CD4-positive, alpha-beta T cell (primary cell): ENCODE results near the gene SCAMP5. TPM values are rescaled to one million over a fixed set of nuclear protein-coding genes. Genes with fewer than 3 reads are reported as not detected.

Experiments used
- ATAC-seq: fragments of 200-7000 bp; cut with Tn5 transposase; one replicate; pipeline ENCODE4 v1.10.0; 2022; ENCODE audit warnings: mild to moderate bottlenecking; ENCODE audit not compliant: poor library complexity
- CTCF ChIA-PET: fragments of 350-600 bp; sonication (Branson Sonifier 250); formaldehyde crosslinking; loops from one replicate; lab custom pipeline; 2021; ENCODE audit warnings: antibody characterized with exemption, inconsistent platforms; lab: Charles Lee
- POLR2A ChIA-PET: fragments of 350-600 bp; sonication (Branson Sonifier 250); formaldehyde crosslinking; loops from one replicate; lab custom pipeline; 2021; ENCODE audit warnings: antibody characterized with exemption, inconsistent platforms; lab: Charles Lee
- DNase-seq, 14 experiments: peaks; one replicate each; pipeline ENCODE4 v3.0.0-alpha.2; 2013 to 2020; ENCODE audit warnings: mixed read lengths in 2 of 14
- H3K27ac ChIP-seq, 2 donors: one replicate each; pipeline versions ENCODE4 v1.5.1 to v1.7.0; 2013; ENCODE audit warnings: low read length in 2 of 2, low read depth in 1 of 2, mild to moderate bottlenecking in 1 of 2
- H3K27me3 ChIP-seq, 2 experiments: 1 replicate in 1 of 2; 2 replicates in 1 of 2; pipeline versions ENCODE4 v1.6.1 to v1.7.0; 2013; ENCODE audit warnings: low read length in 2 of 2, control low read depth in 1 of 2, mild to moderate bottlenecking in 1 of 2, moderate library complexity in 1 of 2; ENCODE audit not compliant: insufficient read depth in 2 of 2, control insufficient read depth in 1 of 2
- H3K36me3 ChIP-seq: one replicate; pipeline ENCODE4 v1.6.1; 2013; ENCODE audit warnings: low read length, control low read depth; ENCODE audit not compliant: insufficient read depth
- H3K4me1 ChIP-seq: one replicate; pipeline ENCODE4 v1.6.1; 2013; ENCODE audit warnings: low read length, control low read depth; ENCODE audit not compliant: insufficient read depth
- H3K4me3 ChIP-seq: one replicate; pipeline ENCODE4 v1.5.1; 2013; ENCODE audit warnings: mild to moderate bottlenecking, low read length, moderate library complexity
- H3K9me3 ChIP-seq, 2 experiments: 1 replicate in 1 of 2; 2 replicates in 1 of 2; pipeline versions ENCODE4 v1.6.1 to v1.7.0; 2013; ENCODE audit warnings: low read length in 2 of 2, mild to moderate bottlenecking in 2 of 2, control low read depth in 1 of 2, moderate library complexity in 1 of 2; ENCODE audit not compliant: control insufficient read depth in 1 of 2, insufficient read depth in 1 of 2
- H3K27ac Mint-ChIP-seq: one replicate; pipeline ENCODE4 v1.8.0; 2020; ENCODE audit warnings: mixed read lengths
- H3K27me3 Mint-ChIP-seq: one replicate; pipeline ENCODE4 v1.8.0; 2021; ENCODE audit warnings: mixed read lengths
- H3K36me3 Mint-ChIP-seq: one replicate; pipeline ENCODE4 v1.8.0; 2021; ENCODE audit warnings: low read depth, mixed read lengths
- H3K4me1 Mint-ChIP-seq: one replicate; pipeline ENCODE4 v1.8.0; 2021; ENCODE audit warnings: low read depth, mixed read lengths
- H3K4me3 Mint-ChIP-seq: one replicate; pipeline ENCODE4 v1.8.0; 2020; ENCODE audit warnings: mild to moderate bottlenecking, mixed read lengths
- H3K9me3 Mint-ChIP-seq: one replicate; pipeline ENCODE4 v1.8.0; 2020; ENCODE audit warnings: mixed read lengths
- intact Hi-C, 2 experiments: fragments of 100-400 bp; cut with DNase I in 1 of 2; cut with micrococcal nuclease in 1 of 2; formaldehyde crosslinking; loops; one replicate each; pipeline versions ENCODE4 v1.15.1 to v1.9.0; 2023 to 2025; cut with DNase I, micrococcal nuclease
- total RNA-seq, 174 experiments: library from RNA in 2 of 174; stranded (reverse) in 2 of 174; gene quantifications; one replicate each; pipeline ENCODE4 v1.2.3 and lab custom pipeline; 2021 to 2026
- TF ChIP-seq, protein P1 (sequence below): fragments of 200-600 bp; IDR thresholded peaks from one replicate; pipeline ENCODE4 v1.8.0; 2022; ENCODE audit warnings: antibody characterized with exemption, mild to moderate bottlenecking

The SCAMP5 gene
- total RNA-seq, 2 experiments from 2014 or later, result 5.7 to 6.4 TPM

DNA sequence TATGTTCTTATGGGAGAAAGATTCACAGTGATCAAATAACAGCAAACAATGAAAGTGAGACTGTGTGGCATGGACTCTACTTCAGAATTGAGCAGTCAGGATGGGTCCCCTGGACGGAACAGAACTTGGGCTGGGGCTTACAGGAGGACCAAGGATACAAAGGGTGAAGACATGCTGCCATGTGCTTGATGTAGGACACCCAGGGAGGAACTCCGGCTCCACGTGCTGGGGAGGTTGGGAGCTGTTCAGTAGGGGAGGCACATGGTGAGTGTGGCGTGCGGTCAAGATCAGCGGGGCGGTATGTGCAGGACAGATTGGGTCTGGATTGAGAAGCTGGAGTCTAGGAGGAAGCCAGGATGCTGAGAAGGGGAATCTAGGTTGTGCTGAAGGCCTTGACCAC, 60.7 kb downstream of the SCAMP5 start:
- TF ChIP-seq, protein P1, sequence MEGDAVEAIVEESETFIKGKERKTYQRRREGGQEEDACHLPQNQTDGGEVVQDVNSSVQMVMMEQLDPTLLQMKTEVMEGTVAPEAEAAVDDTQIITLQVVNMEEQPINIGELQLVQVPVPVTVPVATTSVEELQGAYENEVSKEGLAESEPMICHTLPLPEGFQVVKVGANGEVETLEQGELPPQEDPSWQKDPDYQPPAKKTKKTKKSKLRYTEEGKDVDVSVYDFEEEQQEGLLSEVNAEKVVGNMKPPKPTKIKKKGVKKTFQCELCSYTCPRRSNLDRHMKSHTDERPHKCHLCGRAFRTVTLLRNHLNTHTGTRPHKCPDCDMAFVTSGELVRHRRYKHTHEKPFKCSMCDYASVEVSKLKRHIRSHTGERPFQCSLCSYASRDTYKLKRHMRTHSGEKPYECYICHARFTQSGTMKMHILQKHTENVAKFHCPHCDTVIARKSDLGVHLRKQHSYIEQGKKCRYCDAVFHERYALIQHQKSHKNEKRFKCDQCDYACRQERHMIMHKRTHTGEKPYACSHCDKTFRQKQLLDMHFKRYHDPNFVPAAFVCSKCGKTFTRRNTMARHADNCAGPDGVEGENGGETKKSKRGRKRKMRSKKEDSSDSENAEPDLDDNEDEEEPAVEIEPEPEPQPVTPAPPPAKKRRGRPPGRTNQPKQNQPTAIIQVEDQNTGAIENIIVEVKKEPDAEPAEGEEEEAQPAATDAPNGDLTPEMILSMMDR, result no peak
- H3K36me3 ChIP-seq, result no peaks in the 10 kb centered on the region
- H3K27me3 ChIP-seq, result no peaks in the 10 kb centered on the region
- Mint-ChIP-seq H3K4me3 (no peak overlapping the region), H3K36me3 (no peaks in the 10 kb centered on the region), H3K9me3 (no peaks in the 10 kb centered on the region), H3K27me3 (no peaks in the 10 kb centered on the region), H3K27ac (no peak overlapping the region), H3K4me1 (no peaks in the 10 kb centered on the region)
- H3K27ac ChIP-seq, result no peak overlapping the region
- H3K4me1 ChIP-seq, result no peaks in the 10 kb centered on the region
- ChIA-PET CTCF (no interaction called here), POLR2A (no interaction called here)
- intact Hi-C loops, result no loop called here
- DNase-seq, result no peak
- no peaks in the 10 kb centered on the region for H3K9me3 ChIP-seq
- no peak overlapping the region for H3K4me3 ChIP-seq
- no peak for ATAC-seq

DNA sequence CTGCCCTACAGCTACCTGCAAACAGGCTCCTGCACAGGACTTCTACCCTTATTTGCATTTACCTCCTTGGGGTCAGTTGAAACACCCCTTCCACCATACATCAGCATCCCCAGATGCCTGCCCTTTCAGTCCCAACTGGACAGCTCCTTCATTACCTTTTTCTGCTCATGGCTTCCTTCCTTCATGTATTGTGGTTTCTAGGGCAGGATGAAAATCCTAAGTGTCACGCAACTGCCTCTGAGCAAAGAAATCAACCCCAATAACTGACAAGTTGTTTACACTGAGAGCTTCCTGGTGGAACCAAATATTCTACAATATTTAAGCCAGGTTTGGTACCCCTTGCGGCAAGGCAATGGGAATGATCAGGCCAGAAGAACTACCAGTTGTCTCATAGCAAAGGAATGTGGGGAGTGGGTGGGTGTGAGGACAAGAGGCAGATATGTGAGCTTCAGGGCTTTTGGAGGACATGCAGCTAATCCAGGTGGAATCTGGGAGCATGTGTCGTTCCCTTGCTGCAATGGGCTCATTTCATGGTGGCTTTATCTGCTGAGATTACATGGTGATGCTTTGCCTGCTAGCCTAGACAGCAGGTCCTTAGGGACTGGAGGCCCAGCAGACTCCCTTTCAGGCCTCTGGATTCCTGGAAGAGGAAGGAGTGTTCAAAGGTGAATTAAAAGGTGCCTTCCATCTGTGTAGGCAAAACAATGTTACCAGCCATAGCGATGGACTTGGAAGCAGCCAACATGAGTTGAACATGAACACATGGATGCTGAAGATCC, 63.0 kb downstream of the SCAMP5 start:
- Histone ChIP-seq H3K4me3 (no peak overlapping the region), H3K27me3 (no peaks in the 10 kb centered on the region), H3K27ac (no peak overlapping the region), H3K4me1 (no peaks in the 10 kb centered on the region), H3K9me3 (no peaks in the 10 kb centered on the region), H3K36me3 (no peaks in the 10 kb centered on the region)
- DNase-seq (no peak), ATAC-seq (no peak)
- TF ChIP-seq, protein P1, result no peak
- Mint-ChIP-seq H3K27me3 (no peaks in the 10 kb centered on the region), H3K9me3 (no peaks in the 10 kb centered on the region), H3K4me1 (no peaks in the 10 kb centered on the region), H3K27ac (no peak overlapping the region), H3K4me3 (no peak overlapping the region), H3K36me3 (no peaks in the 10 kb centered on the region)
- POLR2A ChIA-PET, result no interaction called here
- CTCF ChIA-PET, result no interaction called here
- intact Hi-C loops, result no loop called here

DNA sequence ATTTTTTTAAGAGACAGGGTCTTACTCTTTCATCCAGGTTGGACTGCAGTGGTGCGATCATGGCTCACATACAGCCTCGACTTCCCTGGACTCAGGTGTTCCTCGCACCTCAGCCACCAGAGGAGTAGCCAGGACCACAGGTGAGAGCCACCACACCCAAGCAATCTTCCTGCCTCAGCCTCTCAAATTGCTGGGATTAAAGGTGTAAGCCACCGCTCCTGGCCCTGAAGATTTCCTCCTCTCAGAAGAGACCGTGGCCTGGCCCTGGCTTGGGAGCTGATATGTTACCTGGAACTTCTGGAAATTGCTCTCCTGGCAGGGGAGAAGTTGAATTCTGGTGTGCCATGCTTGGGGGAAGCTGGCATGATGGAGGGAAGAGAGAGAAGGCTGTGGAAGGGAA, 64.2 kb downstream of the SCAMP5 start:
- Histone ChIP-seq H3K27me3 (no peaks in the 10 kb centered on the region), H3K36me3 (no peaks in the 10 kb centered on the region), H3K4me3 (no peak overlapping the region), H3K9me3 (no peaks in the 10 kb centered on the region), H3K4me1 (no peaks in the 10 kb centered on the region), H3K27ac (no peak overlapping the region)
- TF ChIP-seq, protein P1, result no peak
- Mint-ChIP-seq H3K27me3 (no peaks in the 10 kb centered on the region), H3K4me3 (no peak overlapping the region), H3K36me3 (no peaks in the 10 kb centered on the region), H3K4me1 (no peaks in the 10 kb centered on the region), H3K27ac (no peak overlapping the region), H3K9me3 (no peaks in the 10 kb centered on the region)
- ChIA-PET POLR2A (no interaction called here), CTCF (no interaction called here)
- DNase-seq (no peak), ATAC-seq (no peak)
- intact Hi-C loops, result no loop called here
